ENCODE measurements around the gene PLD1.

Gene PLD1

GRCh38 chr3:171796625-171797264 lies 13.5 kb downstream of the PLD1 start:
- no peak for DNase-seq

GRCh38 chr3:171792531-171792930 lies 17.8 kb downstream of the PLD1 start:
- DNase-seq = no peak

GRCh38 chr3:171791692-171792076 lies 18.6 kb downstream of the PLD1 start:
- DNase-seq = no peak

- no peak for DNase-seq
These were observed 19.2 kb downstream of the PLD1 start for GRCh38 chr3:171790898-171791691.

GRCh38 chr3:171790574-171790897 lies 19.7 kb downstream of the PLD1 start:
- no peak for DNase-seq

- no peak for DNase-seq
These were observed 20.4 kb downstream of the PLD1 start for GRCh38 chr3:171789759-171790505.

GRCh38 chr3:171788546-171789351 lies 21.5 kb downstream of the PLD1 start:
- DNase-seq = no peak

GRCh38 chr3:171786997-171787396 lies 23.3 kb downstream of the PLD1 start:
- DNase-seq = no peak

- DNase-seq = no peak
These were observed 25.3 kb downstream of the PLD1 start for GRCh38 chr3:171784937-171785336.

- no peak for DNase-seq
These were observed 25.9 kb downstream of the PLD1 start for GRCh38 chr3:171784387-171784786.

- no peak for DNase-seq
These were observed 26.7 kb downstream of the PLD1 start for GRCh38 chr3:171783626-171784025.

GRCh38 chr3:171783086-171783485 lies 27.2 kb downstream of the PLD1 start:
- no peak for DNase-seq

- DNase-seq = no peak
These were observed 27.7 kb downstream of the PLD1 start for GRCh38 chr3:171782617-171783016.

- no peak for DNase-seq
These were observed 28.6 kb downstream of the PLD1 start for GRCh38 chr3:171781711-171782127.

- no peak for DNase-seq
These were observed 31.8 kb downstream of the PLD1 start for GRCh38 chr3:171778493-171778892.

GRCh38 chr3:171777596-171777995 lies 32.7 kb downstream of the PLD1 start:
- DNase-seq = no peak

- DNase-seq = peak; percentile 6
These were observed 33.3 kb downstream of the PLD1 start for GRCh38 chr3:171776839-171777583.

GRCh38 chr3:171776411-171776810 lies 33.9 kb downstream of the PLD1 start:
- DNase-seq = no peak

GRCh38 chr3:171775943-171776342 lies 34.3 kb downstream of the PLD1 start:
- no peak for DNase-seq

GRCh38 chr3:171774521-171774920 lies 35.8 kb downstream of the PLD1 start:
- no peak for DNase-seq

GRCh38 chr3:171772427-171773056 lies 37.7 kb downstream of the PLD1 start:
- DNase-seq = peak; percentile 79

Data from OCI-M1 (cell line).